ENCODE data around the gene ARRDC3.

The ARRDC3 gene

GRCh38 chr5:91373600-91373999, 9.5 kb downstream of the ARRDC3 start:
- no peaks in the 10 kb centered on the region for H3K27me3 ChIP-seq (ENCODE audit: insufficient read depth, poor library complexity, severe bottlenecking)
- no peak for DNase-seq (ENCODE audit: low read depth in 1 of 2, low spot score in 1 of 2)
- H3K4me3 ChIP-seq (replicated peaks; ENCODE audit: insufficient read depth, low read length), result no peak overlapping the region
- TF ChIP-seq REST (IDR thresholded peaks at IDR 0.05; ENCODE audit: insufficient replicate concordance, low read depth), result no peak
- no peak overlapping the region for H3K27ac ChIP-seq (replicated peaks)

- no peak for DNase-seq (ENCODE audit: low read depth in 1 of 2, low spot score in 1 of 2)
- no peak overlapping the region for H3K27ac ChIP-seq (replicated peaks)
- no peak for TF ChIP-seq CTCF (IDR thresholded peaks at IDR 0.05; ENCODE audit: insufficient read depth, low read length)
- no peaks in the 10 kb centered on the region for H3K27me3 ChIP-seq (ENCODE audit: insufficient read depth, poor library complexity, severe bottlenecking)
- H3K4me3 ChIP-seq (replicated peaks; ENCODE audit: insufficient read depth, low read length), result no peak overlapping the region
Observed at GRCh38 chr5:91373006-91373405, 10.1 kb downstream of the ARRDC3 start.

- H3K27me3 ChIP-seq (ENCODE audit: insufficient read depth, poor library complexity, severe bottlenecking), result no peaks in the 10 kb centered on the region
- no peak overlapping the region for H3K4me3 ChIP-seq (replicated peaks; ENCODE audit: insufficient read depth, low read length)
- no peak overlapping the region for H3K27ac ChIP-seq (replicated peaks)
- TF ChIP-seq REST (IDR thresholded peaks at IDR 0.05; ENCODE audit: insufficient replicate concordance, low read depth) (no peak), SPI1 (IDR thresholded peaks at IDR 0.05; ENCODE audit: borderline replicate concordance, low read depth) (no peak), CTCF (IDR thresholded peaks at IDR 0.05; ENCODE audit: insufficient read depth, low read length) (no peak), GABPA (IDR thresholded peaks at IDR 0.05; ENCODE audit: low read depth) (no peak)
- no peak for DNase-seq (ENCODE audit: low read depth in 1 of 2, low spot score in 1 of 2)
Observed at GRCh38 chr5:91369480-91369879, 13.6 kb downstream of the ARRDC3 start.

GRCh38 chr5:91367908-91368648, 15.0 kb downstream of the ARRDC3 start:
- H3K27me3 ChIP-seq (ENCODE audit: insufficient read depth, poor library complexity, severe bottlenecking), result no peaks in the 10 kb centered on the region
- DNase-seq (ENCODE audit: low read depth in 1 of 2, low spot score in 1 of 2), result no peak
- no peak for TF ChIP-seq GABPA (IDR thresholded peaks at IDR 0.05; ENCODE audit: low read depth)
- no peak for TF ChIP-seq POLR2AphosphoS5 (IDR thresholded peaks at IDR 0.05; ENCODE audit: low read depth)
- no peak for TF ChIP-seq REST (IDR thresholded peaks at IDR 0.05; ENCODE audit: insufficient replicate concordance, low read depth)
- TF ChIP-seq SPI1 (IDR thresholded peaks at IDR 0.05; ENCODE audit: borderline replicate concordance, low read depth), result no peak
- no peak for TF ChIP-seq CTCF (IDR thresholded peaks at IDR 0.05; ENCODE audit: insufficient read depth, low read length)
- no peak overlapping the region for H3K27ac ChIP-seq (replicated peaks)
- no peak overlapping the region for H3K4me3 ChIP-seq (replicated peaks; ENCODE audit: insufficient read depth, low read length)

Data from HL-60 (cell line).